Measurements from ENCODE around the gene SGPL1. TPM values are rescaled to one million over a fixed set of nuclear protein-coding genes. Genes with fewer than 3 reads are reported as not detected.

Gene SGPL1
- total and polyA plus RNA-seq, 2 experiments from 2014 or later, result 12.0 to 42.7 TPM

DNA sequence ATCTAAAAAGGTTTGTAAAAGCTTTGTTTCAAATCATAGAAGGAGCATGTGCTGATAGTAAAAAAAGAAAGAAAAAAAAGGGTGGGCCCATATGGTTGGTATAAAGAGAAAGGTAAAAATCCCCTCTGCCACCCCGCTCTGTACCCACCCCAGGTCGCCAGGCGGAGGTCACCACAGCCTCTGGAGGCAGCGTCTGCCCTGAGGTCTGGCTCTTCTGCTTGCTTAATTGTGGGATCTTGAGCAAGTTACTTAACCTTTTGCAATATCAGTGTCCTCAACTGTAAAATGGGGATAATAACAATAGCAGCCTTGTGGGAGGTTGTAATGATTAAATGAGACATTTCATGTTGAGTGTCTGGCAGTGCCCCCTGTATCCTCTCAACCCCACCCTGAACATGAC is 83.3 kb downstream of the SGPL1 start:
- no peak overlapping the region for H3K4me2 ChIP-seq
- peaks cover 9% of the 10 kb centered on the region; the same call in 2 of the 3 replicates for H3K4me1 Mint-ChIP-seq
- no peaks in the 10 kb centered on the region for H3F3A ChIP-seq (replicated peaks; ENCODE audit: low read depth)
- no peaks in the 10 kb centered on the region for H3K27me3 ChIP-seq (ENCODE audit: insufficient read depth)
- no peaks in the 10 kb centered on the region for H3K9me2 ChIP-seq (ENCODE audit: insufficient read depth)
- no peak overlapping the region for H3K27ac ChIP-seq (ENCODE audit: low read depth)
- peaks cover 8% of the 10 kb centered on the region for H3K27me3 Mint-ChIP-seq (ENCODE audit: insufficient read depth, low read depth, poor library complexity)
- H3K9me3 Mint-ChIP-seq, result peaks cover 4% of the 10 kb centered on the region; the same call in 2 of the 3 replicates
- DNase-seq (ENCODE audit: low spot score), result no peak
- no peaks in the 10 kb centered on the region for H3K36me3 Mint-ChIP-seq (ENCODE audit: low read depth)
- no peaks in the 10 kb centered on the region for H4K20me1 ChIP-seq (replicated peaks; ENCODE audit: insufficient read depth)
- H3K4me3 Mint-ChIP-seq, result no peak overlapping the region
- ATAC-seq, result no peak
- H3K79me2 ChIP-seq (replicated peaks; ENCODE audit: insufficient read depth), result no peaks in the 10 kb centered on the region
- no peaks in the 10 kb centered on the region for H3K36me3 ChIP-seq (ENCODE audit: insufficient read depth)
- H3K27ac Mint-ChIP-seq, result no peak overlapping the region
- H3K4me1 ChIP-seq (ENCODE audit: insufficient read depth), result no peaks in the 10 kb centered on the region
- TF ChIP-seq POLR2AphosphoS5 (IDR thresholded peaks at IDR 0.05; ENCODE audit: low read depth) (no peak), EZH2 (IDR thresholded peaks at IDR 0.05; ENCODE audit: low read depth, unreplicated experiment) (no peak), CREB1 (CRISPR knock-in tag; IDR thresholded peaks at IDR 0.05; ENCODE audit: low read depth) (no peak), STAT1 (IDR thresholded peaks at IDR 0.05; ENCODE audit: unreplicated experiment) (no peak)
- no peak overlapping the region for H2AFZ ChIP-seq
- no peak overlapping the region for H3K4me3 ChIP-seq

DNA sequence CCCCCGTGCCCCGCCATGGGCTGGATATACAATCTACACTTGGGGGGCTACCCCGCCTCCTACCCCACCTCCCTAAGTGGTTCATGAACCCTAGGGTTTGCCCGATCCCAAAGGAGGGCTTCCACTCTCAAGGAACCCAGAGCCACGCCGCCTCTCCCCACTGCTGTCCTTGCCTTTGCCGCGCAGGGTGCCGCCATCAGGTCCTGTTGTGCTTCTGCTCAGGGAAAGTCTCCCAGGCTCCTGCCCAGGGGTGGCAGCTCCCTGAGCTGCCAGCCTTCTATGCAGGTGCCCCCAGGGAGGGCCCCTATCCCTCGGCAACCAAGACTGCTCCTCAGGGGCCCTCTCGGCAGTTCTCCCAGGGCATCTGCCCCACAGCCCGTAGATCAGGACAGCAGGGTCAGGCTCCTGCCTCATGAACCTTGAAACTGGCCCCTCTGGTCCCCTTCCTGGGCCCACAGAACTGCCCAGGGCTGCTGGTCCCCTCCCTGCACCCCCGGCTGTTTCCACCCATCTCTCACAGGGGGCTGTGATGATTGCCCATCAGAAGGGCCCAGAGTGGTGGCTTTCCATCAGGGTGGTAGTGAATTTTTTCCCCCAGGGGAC is 85.6 kb downstream of the SGPL1 start:
- H3K4me3 Mint-ChIP-seq, result no peak overlapping the region
- H2AFZ ChIP-seq, result no peak overlapping the region
- H3K4me3 ChIP-seq, result no peak overlapping the region
- H3K36me3 Mint-ChIP-seq (ENCODE audit: low read depth), result no peaks in the 10 kb centered on the region
- no peaks in the 10 kb centered on the region for H3K27me3 ChIP-seq (ENCODE audit: insufficient read depth)
- H3K27me3 Mint-ChIP-seq (ENCODE audit: insufficient read depth, low read depth, poor library complexity), result peaks cover 4% of the 10 kb centered on the region
- no peak overlapping the region for H3K4me2 ChIP-seq
- peaks cover 9% of the 10 kb centered on the region; the same call in 2 of the 3 replicates for H3K4me1 Mint-ChIP-seq
- H3K79me2 ChIP-seq (replicated peaks; ENCODE audit: insufficient read depth), result no peaks in the 10 kb centered on the region
- no peaks in the 10 kb centered on the region for H4K20me1 ChIP-seq (replicated peaks; ENCODE audit: insufficient read depth)
- DNase-seq (ENCODE audit: low spot score), result no peak
- H3K36me3 ChIP-seq (ENCODE audit: insufficient read depth), result no peaks in the 10 kb centered on the region
- H3K27ac ChIP-seq (ENCODE audit: low read depth), result no peak overlapping the region
- ATAC-seq, result no peak
- no peaks in the 10 kb centered on the region for H3K9me3 Mint-ChIP-seq
- no peak overlapping the region for H3K27ac Mint-ChIP-seq
- no peaks in the 10 kb centered on the region for H3K4me1 ChIP-seq (ENCODE audit: insufficient read depth)
- H3K9me2 ChIP-seq (ENCODE audit: insufficient read depth), result no peaks in the 10 kb centered on the region
- no peak for TF ChIP-seq POLR2AphosphoS5 (IDR thresholded peaks at IDR 0.05; ENCODE audit: low read depth)
- TF ChIP-seq, protein P1, sequence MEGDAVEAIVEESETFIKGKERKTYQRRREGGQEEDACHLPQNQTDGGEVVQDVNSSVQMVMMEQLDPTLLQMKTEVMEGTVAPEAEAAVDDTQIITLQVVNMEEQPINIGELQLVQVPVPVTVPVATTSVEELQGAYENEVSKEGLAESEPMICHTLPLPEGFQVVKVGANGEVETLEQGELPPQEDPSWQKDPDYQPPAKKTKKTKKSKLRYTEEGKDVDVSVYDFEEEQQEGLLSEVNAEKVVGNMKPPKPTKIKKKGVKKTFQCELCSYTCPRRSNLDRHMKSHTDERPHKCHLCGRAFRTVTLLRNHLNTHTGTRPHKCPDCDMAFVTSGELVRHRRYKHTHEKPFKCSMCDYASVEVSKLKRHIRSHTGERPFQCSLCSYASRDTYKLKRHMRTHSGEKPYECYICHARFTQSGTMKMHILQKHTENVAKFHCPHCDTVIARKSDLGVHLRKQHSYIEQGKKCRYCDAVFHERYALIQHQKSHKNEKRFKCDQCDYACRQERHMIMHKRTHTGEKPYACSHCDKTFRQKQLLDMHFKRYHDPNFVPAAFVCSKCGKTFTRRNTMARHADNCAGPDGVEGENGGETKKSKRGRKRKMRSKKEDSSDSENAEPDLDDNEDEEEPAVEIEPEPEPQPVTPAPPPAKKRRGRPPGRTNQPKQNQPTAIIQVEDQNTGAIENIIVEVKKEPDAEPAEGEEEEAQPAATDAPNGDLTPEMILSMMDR (conservative IDR thresholded peaks at IDR 0.05; ENCODE audit: low read depth in 2 of 2), result no peak
- TF ChIP-seq, protein P2, sequence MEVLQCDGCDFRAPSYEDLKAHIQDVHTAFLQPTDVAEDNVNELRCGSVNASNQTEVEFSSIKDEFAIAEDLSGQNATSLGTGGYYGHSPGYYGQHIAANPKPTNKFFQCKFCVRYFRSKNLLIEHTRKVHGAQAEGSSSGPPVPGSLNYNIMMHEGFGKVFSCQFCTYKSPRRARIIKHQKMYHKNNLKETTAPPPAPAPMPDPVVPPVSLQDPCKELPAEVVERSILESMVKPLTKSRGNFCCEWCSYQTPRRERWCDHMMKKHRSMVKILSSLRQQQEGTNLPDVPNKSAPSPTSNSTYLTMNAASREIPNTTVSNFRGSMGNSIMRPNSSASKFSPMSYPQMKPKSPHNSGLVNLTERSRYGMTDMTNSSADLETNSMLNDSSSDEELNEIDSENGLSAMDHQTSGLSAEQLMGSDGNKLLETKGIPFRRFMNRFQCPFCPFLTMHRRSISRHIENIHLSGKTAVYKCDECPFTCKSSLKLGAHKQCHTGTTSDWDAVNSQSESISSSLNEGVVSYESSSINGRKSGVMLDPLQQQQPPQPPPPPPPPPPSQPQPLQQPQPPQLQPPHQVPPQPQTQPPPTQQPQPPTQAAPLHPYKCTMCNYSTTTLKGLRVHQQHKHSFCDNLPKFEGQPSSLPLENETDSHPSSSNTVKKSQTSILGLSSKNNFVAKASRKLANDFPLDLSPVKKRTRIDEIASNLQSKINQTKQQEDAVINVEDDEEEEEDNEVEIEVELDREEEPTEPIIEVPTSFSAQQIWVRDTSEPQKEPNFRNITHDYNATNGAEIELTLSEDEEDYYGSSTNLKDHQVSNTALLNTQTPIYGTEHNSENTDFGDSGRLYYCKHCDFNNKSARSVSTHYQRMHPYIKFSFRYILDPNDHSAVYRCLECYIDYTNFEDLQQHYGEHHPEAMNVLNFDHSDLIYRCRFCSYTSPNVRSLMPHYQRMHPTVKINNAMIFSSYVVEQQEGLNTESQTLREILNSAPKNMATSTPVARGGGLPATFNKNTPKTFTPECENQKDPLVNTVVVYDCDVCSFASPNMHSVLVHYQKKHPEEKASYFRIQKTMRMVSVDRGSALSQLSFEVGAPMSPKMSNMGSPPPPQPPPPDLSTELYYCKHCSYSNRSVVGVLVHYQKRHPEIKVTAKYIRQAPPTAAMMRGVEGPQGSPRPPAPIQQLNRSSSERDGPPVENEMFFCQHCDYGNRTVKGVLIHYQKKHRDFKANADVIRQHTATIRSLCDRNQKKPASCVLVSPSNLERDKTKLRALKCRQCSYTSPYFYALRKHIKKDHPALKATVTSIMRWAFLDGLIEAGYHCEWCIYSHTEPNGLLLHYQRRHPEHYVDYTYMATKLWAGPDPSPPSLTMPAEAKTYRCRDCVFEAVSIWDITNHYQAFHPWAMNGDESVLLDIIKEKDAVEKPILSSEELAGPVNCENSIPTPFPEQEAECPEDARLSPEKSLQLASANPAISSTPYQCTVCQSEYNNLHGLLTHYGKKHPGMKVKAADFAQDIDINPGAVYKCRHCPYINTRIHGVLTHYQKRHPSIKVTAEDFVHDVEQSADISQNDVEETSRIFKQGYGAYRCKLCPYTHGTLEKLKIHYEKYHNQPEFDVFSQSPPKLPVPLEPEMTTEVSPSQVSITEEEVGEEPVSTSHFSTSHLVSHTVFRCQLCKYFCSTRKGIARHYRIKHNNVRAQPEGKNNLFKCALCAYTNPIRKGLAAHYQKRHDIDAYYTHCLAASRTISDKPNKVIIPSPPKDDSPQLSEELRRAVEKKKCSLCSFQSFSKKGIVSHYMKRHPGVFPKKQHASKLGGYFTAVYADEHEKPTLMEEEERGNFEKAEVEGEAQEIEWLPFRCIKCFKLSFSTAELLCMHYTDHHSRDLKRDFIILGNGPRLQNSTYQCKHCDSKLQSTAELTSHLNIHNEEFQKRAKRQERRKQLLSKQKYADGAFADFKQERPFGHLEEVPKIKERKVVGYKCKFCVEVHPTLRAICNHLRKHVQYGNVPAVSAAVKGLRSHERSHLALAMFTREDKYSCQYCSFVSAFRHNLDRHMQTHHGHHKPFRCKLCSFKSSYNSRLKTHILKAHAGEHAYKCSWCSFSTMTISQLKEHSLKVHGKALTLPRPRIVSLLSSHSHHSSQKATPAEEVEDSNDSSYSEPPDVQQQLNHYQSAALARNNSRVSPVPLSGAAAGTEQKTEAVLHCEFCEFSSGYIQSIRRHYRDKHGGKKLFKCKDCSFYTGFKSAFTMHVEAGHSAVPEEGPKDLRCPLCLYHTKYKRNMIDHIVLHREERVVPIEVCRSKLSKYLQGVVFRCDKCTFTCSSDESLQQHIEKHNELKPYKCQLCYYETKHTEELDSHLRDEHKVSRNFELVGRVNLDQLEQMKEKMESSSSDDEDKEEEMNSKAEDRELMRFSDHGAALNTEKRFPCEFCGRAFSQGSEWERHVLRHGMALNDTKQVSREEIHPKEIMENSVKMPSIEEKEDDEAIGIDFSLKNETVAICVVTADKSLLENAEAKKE (CRISPR knock-in tag; IDR thresholded peaks at IDR 0.05), result no peak
- no peaks in the 10 kb centered on the region for H3F3A ChIP-seq (replicated peaks; ENCODE audit: low read depth)

Data from GM23338 (cell line).